Stimulated activated CD8-positive, alpha-beta memory T cell treated with anti-CD3 and anti-CD28 coated beads, Interleukin-4, amount 100 ng/mL, for 24 hours (primary cell): Measurements from ENCODE around the gene BRAT1.

ENCODE experiments used
- DNase-seq: peaks from one replicate; pipeline ENCODE4 v3.0.0-alpha.2; 2020; ENCODE audit warnings: low read depth

Gene BRAT1

GRCh38 chr7:2510130-2510776 lies 45.1 kb downstream of the BRAT1 start:
- DNase-seq, result no peak

- DNase-seq, result no peak
Observed at GRCh38 chr7:2509298-2509906, 45.9 kb downstream of the BRAT1 start.

GRCh38 chr7:2508327-2509215 lies 46.8 kb downstream of the BRAT1 start:
- no peak for DNase-seq

- no peak for DNase-seq
Observed at GRCh38 chr7:2507917-2508306, 47.4 kb downstream of the BRAT1 start.

GRCh38 chr7:2507208-2507916 lies 48.0 kb downstream of the BRAT1 start:
- DNase-seq, result no peak

- DNase-seq, result no peak
Observed at GRCh38 chr7:2505401-2505800, 49.9 kb downstream of the BRAT1 start.

- no peak for DNase-seq
Observed at GRCh38 chr7:2504889-2505375, 50.4 kb downstream of the BRAT1 start.

GRCh38 chr7:2504128-2504888 lies 51.0 kb downstream of the BRAT1 start:
- DNase-seq, result no peak

GRCh38 chr7:2503056-2503941 lies 52.0 kb downstream of the BRAT1 start:
- no peak for DNase-seq

GRCh38 chr7:2502647-2502966 lies 52.7 kb downstream of the BRAT1 start:
- DNase-seq, result no peak

- no peak for DNase-seq
Observed at GRCh38 chr7:2501947-2502646, 53.2 kb downstream of the BRAT1 start.

- DNase-seq, result no peak
Observed at GRCh38 chr7:2500701-2501100, 54.6 kb downstream of the BRAT1 start.

GRCh38 chr7:2499719-2500430 lies 55.4 kb downstream of the BRAT1 start:
- no peak for DNase-seq

GRCh38 chr7:2499181-2499580 lies 56.1 kb downstream of the BRAT1 start:
- no peak for DNase-seq

- DNase-seq, result no peak
Observed at GRCh38 chr7:2498708-2499107, 56.6 kb downstream of the BRAT1 start.

- no peak for DNase-seq
Observed at GRCh38 chr7:2497500-2498336, 57.6 kb downstream of the BRAT1 start.

- DNase-seq, result no peak
Observed at GRCh38 chr7:2497065-2497464, 58.3 kb downstream of the BRAT1 start.

- DNase-seq, result no peak
Observed at GRCh38 chr7:2496375-2496774, 58.9 kb downstream of the BRAT1 start.
